GM18517 (cell line): ENCODE results near the gene RNF214.

Experiments used
- ATAC-seq: cut with Tn5 transposase; IDR thresholded peaks from one replicate; pipeline ENCODE4 v1.9.1; 2021; ENCODE audit warnings: mild to moderate bottlenecking, moderate library complexity; ENCODE audit not compliant: unreplicated experiment

RNF214 gene

GRCh38 chr11:117279711-117280376 is 47.4 kb downstream of the RNF214 start:
- no peak for ATAC-seq

GRCh38 chr11:117281159-117281558 is 48.7 kb downstream of the RNF214 start:
- no peak for ATAC-seq

- ATAC-seq, result no peak
These were observed 49.4 kb downstream of the RNF214 start for GRCh38 chr11:117281869-117282268.

- ATAC-seq, result no peak
These were observed 50.5 kb downstream of the RNF214 start for GRCh38 chr11:117282956-117283355.

- no peak for ATAC-seq
These were observed 51.6 kb downstream of the RNF214 start for GRCh38 chr11:117284053-117284452.

GRCh38 chr11:117286588-117286987 is 54.1 kb downstream of the RNF214 start:
- ATAC-seq, result no peak

GRCh38 chr11:117287668-117288067 is 55.2 kb downstream of the RNF214 start:
- ATAC-seq, result no peak

- ATAC-seq, result no peak
These were observed 57.3 kb downstream of the RNF214 start for GRCh38 chr11:117289795-117290194.

- ATAC-seq, result no peak
These were observed 58.4 kb downstream of the RNF214 start, which contains the start of gene BACE1-AS for GRCh38 chr11:117290809-117291396. BACE1-AS (plus strand) TSS chr11:117291346.

GRCh38 chr11:117292616-117293015 is 60.1 kb downstream of the RNF214 start:
- no peak for ATAC-seq

- ATAC-seq, result no peak
These were observed 63.1 kb downstream of the RNF214 start for GRCh38 chr11:117295438-117296137.

- no peak for ATAC-seq
These were observed 64.4 kb downstream of the RNF214 start for GRCh38 chr11:117296881-117297280.

- ATAC-seq, result no peak
These were observed 65.7 kb downstream of the RNF214 start for GRCh38 chr11:117298195-117298594.

- ATAC-seq, result no peak
These were observed 67.1 kb downstream of the RNF214 start for GRCh38 chr11:117299351-117300282.

- ATAC-seq, result no peak
These were observed 67.8 kb downstream of the RNF214 start for GRCh38 chr11:117300283-117300663.

GRCh38 chr11:117300773-117301172 is 68.3 kb downstream of the RNF214 start:
- ATAC-seq, result no peak

GRCh38 chr11:117302228-117302627 is 69.8 kb downstream of the RNF214 start:
- ATAC-seq, result no peak

GRCh38 chr11:117303101-117303500 is 70.6 kb downstream of the RNF214 start:
- ATAC-seq, result no peak

GRCh38 chr11:117303646-117304315 is 71.3 kb downstream of the RNF214 start:
- no peak for ATAC-seq

- no peak for ATAC-seq
These were observed 72.7 kb downstream of the RNF214 start for GRCh38 chr11:117305145-117305544.
